ENCODE measurements around the gene C1orf105.

DNA sequence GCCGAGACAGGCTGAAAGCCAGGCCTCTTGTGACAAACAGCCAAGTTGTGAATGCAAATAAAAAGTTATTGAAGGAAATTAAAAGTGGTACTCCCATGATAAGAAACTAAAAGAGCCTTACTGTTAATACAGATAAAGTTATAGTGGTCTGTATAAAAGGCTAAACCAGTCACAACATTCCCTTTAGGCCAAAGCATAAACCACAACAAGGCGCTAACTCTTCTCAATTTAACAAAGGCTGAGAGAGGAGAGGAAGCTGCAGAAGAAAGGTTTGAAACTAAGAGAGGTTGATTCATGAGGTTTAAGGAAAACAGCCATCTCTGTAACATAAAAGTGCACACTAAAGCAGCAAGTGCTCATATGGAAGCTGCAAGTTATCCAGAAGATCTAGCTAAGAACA lies 10.7 kb downstream of the C1orf105 start:
- TF ChIP-seq, protein P1, sequence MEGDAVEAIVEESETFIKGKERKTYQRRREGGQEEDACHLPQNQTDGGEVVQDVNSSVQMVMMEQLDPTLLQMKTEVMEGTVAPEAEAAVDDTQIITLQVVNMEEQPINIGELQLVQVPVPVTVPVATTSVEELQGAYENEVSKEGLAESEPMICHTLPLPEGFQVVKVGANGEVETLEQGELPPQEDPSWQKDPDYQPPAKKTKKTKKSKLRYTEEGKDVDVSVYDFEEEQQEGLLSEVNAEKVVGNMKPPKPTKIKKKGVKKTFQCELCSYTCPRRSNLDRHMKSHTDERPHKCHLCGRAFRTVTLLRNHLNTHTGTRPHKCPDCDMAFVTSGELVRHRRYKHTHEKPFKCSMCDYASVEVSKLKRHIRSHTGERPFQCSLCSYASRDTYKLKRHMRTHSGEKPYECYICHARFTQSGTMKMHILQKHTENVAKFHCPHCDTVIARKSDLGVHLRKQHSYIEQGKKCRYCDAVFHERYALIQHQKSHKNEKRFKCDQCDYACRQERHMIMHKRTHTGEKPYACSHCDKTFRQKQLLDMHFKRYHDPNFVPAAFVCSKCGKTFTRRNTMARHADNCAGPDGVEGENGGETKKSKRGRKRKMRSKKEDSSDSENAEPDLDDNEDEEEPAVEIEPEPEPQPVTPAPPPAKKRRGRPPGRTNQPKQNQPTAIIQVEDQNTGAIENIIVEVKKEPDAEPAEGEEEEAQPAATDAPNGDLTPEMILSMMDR (IDR thresholded peaks at IDR 0.05): no peak
- TF ChIP-seq EP300 (IDR thresholded peaks at IDR 0.05; ENCODE audit: low read depth) (no peak), POLR2A (IDR thresholded peaks at IDR 0.05) (no peak)

Measured in transverse colon (tissue), 3 donors.